Bronchial epithelial cell (primary cell): ENCODE data around the gene OCIAD1. TPM values are rescaled to one million over a fixed set of nuclear protein-coding genes. Genes with fewer than 3 reads are reported as not detected.
"Not testable (repeated sequence)": the region's sequence is repeated elsewhere in the genome, so short reads cannot be mapped to it uniquely, and the experiment has no call there.

Experiments used
- DNase-seq: peaks from one replicate; pipeline ENCODE4 v3.0.0-alpha.2; 2010; ENCODE audit warnings: low read depth
- FAIRE-seq: peaks from 2 replicates; lab custom pipeline; 2011; peaks lifted over from hg19 to GRCh38; lab: Jason Lieb, UNC
- H3K27me3 ChIP-seq: 2 replicates; pipeline ENCODE4 v1.5.1; 2011; ENCODE audit warnings: low read length; ENCODE audit not compliant: control insufficient read depth, insufficient read depth
- H3K36me3 ChIP-seq: 2 replicates; pipeline ENCODE4 v1.5.1; 2011; ENCODE audit warnings: low read length; ENCODE audit not compliant: control insufficient read depth, insufficient read depth
- H3K4me3 ChIP-seq: 2 replicates; pipeline ENCODE4 v1.5.1; 2011; ENCODE audit warnings: mild to moderate bottlenecking, low read depth, low read length, control low read depth
- CTCF ChIP-seq: IDR thresholded peaks from 2 replicates; pipeline ENCODE4 v1.5.1; 2011; ENCODE audit warnings: mild to moderate bottlenecking, moderate library complexity, low read length, control low read depth, inconsistent platforms; ENCODE audit not compliant: insufficient read depth, severe bottlenecking
- total RNA-seq: library from RNA; depleted of rRNA; stranded (reverse); fragments of >200 nt; gene quantifications from 2 replicates; pipeline ENCODE4 v1.2.1, GENCODE V29; 2014

Gene OCIAD1
- total RNA-seq, 1 donor from 2014 or later: 97.1 TPM

DNA sequence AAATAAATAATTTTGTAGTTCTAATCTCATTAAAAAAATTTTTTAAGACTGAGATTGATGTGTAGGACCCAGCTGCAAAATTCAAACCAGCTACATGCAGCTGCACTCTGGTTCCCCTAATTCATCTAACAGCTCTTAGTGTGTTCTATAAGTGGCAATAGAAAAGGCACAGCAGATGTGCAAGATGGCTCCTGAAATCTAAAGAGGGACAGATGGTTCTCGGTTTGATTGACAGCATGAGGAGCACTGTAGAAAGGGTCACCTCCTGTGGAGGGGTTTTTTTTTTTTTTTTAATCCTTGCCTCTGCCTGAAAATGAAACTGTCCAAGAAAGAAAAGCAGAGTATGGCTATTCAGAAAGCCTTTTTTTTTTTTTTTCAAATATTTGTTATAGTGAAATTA lies 16.9 kb upstream of the OCIAD1 start:
- no peak for DNase-seq
- H3K4me3 ChIP-seq: no peak overlapping the region
- no peaks in the 10 kb centered on the region for H3K36me3 ChIP-seq
- no peak for FAIRE-seq
- no peak for TF ChIP-seq CTCF
- no peaks in the 10 kb centered on the region for H3K27me3 ChIP-seq

DNA sequence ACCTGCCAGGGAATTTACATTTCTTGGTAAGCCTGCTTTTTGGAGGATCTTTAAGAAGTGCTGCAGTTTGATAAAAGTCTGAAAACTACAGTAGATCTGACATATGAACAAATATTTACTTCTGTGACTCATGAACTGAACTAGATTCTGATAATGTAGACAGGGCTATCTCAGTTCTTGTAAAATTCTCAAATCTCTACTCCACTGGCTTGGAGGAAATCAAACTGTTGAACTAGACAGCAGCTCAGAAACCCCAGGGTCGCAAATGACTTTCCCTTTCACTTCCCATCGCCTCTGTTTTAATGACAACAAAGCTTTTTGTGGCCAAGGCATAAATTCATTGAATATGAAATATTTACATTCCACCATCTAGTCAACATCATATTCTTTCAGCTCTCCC lies 15.4 kb upstream of the OCIAD1 start:
- no peak overlapping the region for H3K4me3 ChIP-seq
- FAIRE-seq (no peak), DNase-seq (peak; percentile 37)
- TF ChIP-seq CTCF: no peak
- no peaks in the 10 kb centered on the region for H3K27me3 ChIP-seq
- H3K36me3 ChIP-seq: no peaks in the 10 kb centered on the region

- DNase-seq, FAIRE-seq, H3K27me3 ChIP-seq, H3K4me3 ChIP-seq, H3K36me3 ChIP-seq: not testable (repeated sequence)
These were observed 14.6 kb upstream of the OCIAD1 start for GRCh38 chr4:48816297-48816696.

DNA sequence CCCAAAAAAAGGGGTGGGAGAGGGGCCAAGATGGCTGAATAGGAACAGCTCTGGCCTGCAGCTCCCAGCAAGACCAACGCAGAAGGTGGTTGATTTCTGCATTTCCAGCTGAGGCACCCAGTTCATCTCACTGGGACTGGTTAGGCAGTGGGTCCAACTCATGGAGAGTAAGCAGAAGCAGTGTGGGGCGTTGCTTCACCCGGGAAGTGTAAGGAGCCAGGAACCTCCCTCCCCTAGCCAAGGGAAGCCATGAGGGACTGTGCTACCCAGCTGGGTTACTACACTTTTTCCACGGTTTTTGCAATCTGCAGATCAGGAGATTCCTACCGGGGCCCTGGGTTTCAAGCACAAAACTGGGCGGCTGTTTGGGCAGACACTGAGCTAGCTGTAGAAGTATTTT lies 13.9 kb upstream of the OCIAD1 start:
- FAIRE-seq: peak; percentile 43

DNA sequence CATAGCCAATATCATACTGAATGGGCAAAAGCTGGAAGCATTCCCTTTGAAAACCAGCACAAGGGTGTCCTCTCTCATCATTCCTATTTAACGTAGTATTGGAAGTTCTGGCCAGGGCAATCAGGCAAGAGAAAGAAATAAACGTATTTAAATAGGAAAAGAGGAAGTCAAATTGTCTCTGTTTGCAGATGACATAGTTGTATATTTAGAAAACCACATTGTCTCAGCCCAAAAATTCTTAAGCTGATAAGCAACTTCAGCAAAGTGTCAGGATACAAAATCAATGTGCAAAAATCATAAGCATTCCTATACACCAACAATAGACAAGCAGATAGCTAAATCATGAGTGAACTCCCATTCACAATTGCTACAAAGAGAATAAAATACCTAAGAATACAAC lies 9.5 kb upstream of the OCIAD1 start:
- not testable (repeated sequence) for DNase-seq, H3K36me3 ChIP-seq, FAIRE-seq, H3K4me3 ChIP-seq, H3K27me3 ChIP-seq

More for the DNA sequence above, 13.9 kb upstream of the OCIAD1 start:
- TF ChIP-seq CTCF: no peak
- DNase-seq: no peak
- H3K36me3 ChIP-seq: no peaks in the 10 kb centered on the region
- H3K27me3 ChIP-seq: no peaks in the 10 kb centered on the region
- no peak overlapping the region for H3K4me3 ChIP-seq

- Histone ChIP-seq H3K36me3 (no peaks in the 10 kb centered on the region), H3K27me3 (no peaks in the 10 kb centered on the region), H3K4me3 (no peak overlapping the region)
- TF ChIP-seq CTCF: no peak
- DNase-seq (no peak), FAIRE-seq (no peak)
These were observed 3.3 kb upstream of the OCIAD1 start for GRCh38 chr4:48827622-48828021.

- Histone ChIP-seq H3K36me3 (peaks cover 3% of the 10 kb centered on the region), H3K27me3 (no peaks in the 10 kb centered on the region), H3K4me3 (peak overlapping the region; percentile 100)
- no peak for TF ChIP-seq CTCF
- DNase-seq: peak; percentile 25
- no peak for FAIRE-seq
These were observed 693 bp downstream of the OCIAD1 start for GRCh38 chr4:48831532-48832030.
